G401 (cell line): Measurements from ENCODE around the gene S100G. TPM values are rescaled to one million over a fixed set of nuclear protein-coding genes. Genes with fewer than 3 reads are reported as not detected.
"Not testable (repeated sequence)": the region's sequence is repeated elsewhere in the genome, so short reads cannot be mapped to it uniquely, and the experiment has no call there.

ENCODE experiments used
- DNase-seq: peaks from one replicate; pipeline ENCODE4 v3.0.0-alpha.2; 2015; ENCODE audit warnings: low spot score
- in situ Hi-C: cut with HindIII; loops from 2 replicates; pipeline ENCODE4 v1.10.0; 2016; ENCODE audit warnings: low sequenced_read_pairs, mixed read lengths
- total RNA-seq: library from RNA; depleted of rRNA; stranded (reverse); fragments of >200 nt; shearing (Covaris generic); gene quantifications from 2 replicates; pipeline ENCODE4 v1.2.3, GENCODE V29; 2014; rRNA removed

S100G gene
- not detected in 2 replicates for total RNA-seq

GRCh38 chrX:16649858-16650257, at the start of gene S100G:
Gene S100G (plus strand): TSS chrX:16650158. CDS start chrX:16651007, 849 bp downstream.
- no peak for DNase-seq
- in situ Hi-C loops: no loop called here

GRCh38 chrX:16601885-16602284, 48.1 kb upstream of the S100G start:
- in situ Hi-C loops: no loop called here
- DNase-seq: no peak

- in situ Hi-C loops, DNase-seq: not testable (repeated sequence)
Measured at GRCh38 chrX:16603235-16603634, 46.7 kb upstream of the S100G start.

GRCh38 chrX:16603822-16604221, 46.1 kb upstream of the S100G start:
- in situ Hi-C loops: no loop called here
- no peak for DNase-seq

- in situ Hi-C loops: no loop called here
- no peak for DNase-seq
Measured at GRCh38 chrX:16604337-16604736, 45.6 kb upstream of the S100G start.

GRCh38 chrX:16606142-16606720, 43.7 kb upstream of the S100G start:
- in situ Hi-C loops: no loop called here
- no peak for DNase-seq

GRCh38 chrX:16610121-16610621, 39.8 kb upstream of the S100G start:
- no peak for DNase-seq
- in situ Hi-C loops: no loop called here

- in situ Hi-C loops, DNase-seq: not testable (repeated sequence)
Measured at GRCh38 chrX:16610654-16611053, 39.3 kb upstream of the S100G start.

- DNase-seq: no peak
- in situ Hi-C loops: no loop called here
Measured at GRCh38 chrX:16612257-16612897, 37.6 kb upstream of the S100G start.

- in situ Hi-C loops: no loop called here
- DNase-seq: no peak
Measured at GRCh38 chrX:16617382-16617781, 32.6 kb upstream of the S100G start.

- in situ Hi-C loops: no loop called here
- DNase-seq: no peak
Measured at GRCh38 chrX:16618422-16618821, 31.5 kb upstream of the S100G start.

GRCh38 chrX:16619024-16619423, 30.9 kb upstream of the S100G start:
- no peak for DNase-seq
- in situ Hi-C loops: no loop called here

- in situ Hi-C loops, DNase-seq: not testable (repeated sequence)
Measured at GRCh38 chrX:16628511-16628910, 21.4 kb upstream of the S100G start.

GRCh38 chrX:16628946-16629595, 20.9 kb upstream of the S100G start:
- in situ Hi-C loops: no loop called here
- no peak for DNase-seq

GRCh38 chrX:16629909-16630308, 20.0 kb upstream of the S100G start:
- in situ Hi-C loops: no loop called here
- DNase-seq: no peak

GRCh38 chrX:16633754-16634153, 16.2 kb upstream of the S100G start:
- in situ Hi-C loops: no loop called here
- DNase-seq: no peak

- in situ Hi-C loops: no loop called here
- DNase-seq: no peak
Measured at GRCh38 chrX:16635040-16635439, 14.9 kb upstream of the S100G start.

- in situ Hi-C loops: no loop called here
- no peak for DNase-seq
Measured at GRCh38 chrX:16635596-16635995, 14.4 kb upstream of the S100G start.

- DNase-seq: no peak
- in situ Hi-C loops: no loop called here
Measured at GRCh38 chrX:16638533-16638932, 11.4 kb upstream of the S100G start.

GRCh38 chrX:16639966-16640365, 10.0 kb upstream of the S100G start:
- DNase-seq: no peak
- in situ Hi-C loops: no loop called here
